NCI-H748 (cell line): ENCODE data around the gene ANAPC2.

Source experiments
- DNase-seq: peaks from one replicate; lab custom pipeline; 2025; ENCODE audit not compliant: unreplicated experiment; lab: John Stamatoyannopoulos, UW

Gene ANAPC2, protein sequence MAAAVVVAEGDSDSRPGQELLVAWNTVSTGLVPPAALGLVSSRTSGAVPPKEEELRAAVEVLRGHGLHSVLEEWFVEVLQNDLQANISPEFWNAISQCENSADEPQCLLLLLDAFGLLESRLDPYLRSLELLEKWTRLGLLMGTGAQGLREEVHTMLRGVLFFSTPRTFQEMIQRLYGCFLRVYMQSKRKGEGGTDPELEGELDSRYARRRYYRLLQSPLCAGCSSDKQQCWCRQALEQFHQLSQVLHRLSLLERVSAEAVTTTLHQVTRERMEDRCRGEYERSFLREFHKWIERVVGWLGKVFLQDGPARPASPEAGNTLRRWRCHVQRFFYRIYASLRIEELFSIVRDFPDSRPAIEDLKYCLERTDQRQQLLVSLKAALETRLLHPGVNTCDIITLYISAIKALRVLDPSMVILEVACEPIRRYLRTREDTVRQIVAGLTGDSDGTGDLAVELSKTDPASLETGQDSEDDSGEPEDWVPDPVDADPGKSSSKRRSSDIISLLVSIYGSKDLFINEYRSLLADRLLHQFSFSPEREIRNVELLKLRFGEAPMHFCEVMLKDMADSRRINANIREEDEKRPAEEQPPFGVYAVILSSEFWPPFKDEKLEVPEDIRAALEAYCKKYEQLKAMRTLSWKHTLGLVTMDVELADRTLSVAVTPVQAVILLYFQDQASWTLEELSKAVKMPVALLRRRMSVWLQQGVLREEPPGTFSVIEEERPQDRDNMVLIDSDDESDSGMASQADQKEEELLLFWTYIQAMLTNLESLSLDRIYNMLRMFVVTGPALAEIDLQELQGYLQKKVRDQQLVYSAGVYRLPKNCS

GRCh38 chr9:137188490-137189296 is at the start of gene ANAPC2, which contains the start of gene SSNA1:
Gene ANAPC2 (minus strand): TSS chr9:137188560. CDS start chr9:137188532, 28 bp downstream.
Gene SSNA1 (plus strand): TSS chr9:137188676. CDS start chr9:137188727, 51 bp downstream.
- peak; percentile 93 for DNase-seq

- no peak for DNase-seq
Observed at GRCh38 chr9:137236936-137237421, 48.6 kb upstream of the ANAPC2 start.

GRCh38 chr9:137236238-137236935 is 48.0 kb upstream of the ANAPC2 start:
- peak; percentile 90 for DNase-seq

- peak; percentile 39 for DNase-seq
Observed at GRCh38 chr9:137235424-137236237, 47.3 kb upstream of the ANAPC2 start.

DNA sequence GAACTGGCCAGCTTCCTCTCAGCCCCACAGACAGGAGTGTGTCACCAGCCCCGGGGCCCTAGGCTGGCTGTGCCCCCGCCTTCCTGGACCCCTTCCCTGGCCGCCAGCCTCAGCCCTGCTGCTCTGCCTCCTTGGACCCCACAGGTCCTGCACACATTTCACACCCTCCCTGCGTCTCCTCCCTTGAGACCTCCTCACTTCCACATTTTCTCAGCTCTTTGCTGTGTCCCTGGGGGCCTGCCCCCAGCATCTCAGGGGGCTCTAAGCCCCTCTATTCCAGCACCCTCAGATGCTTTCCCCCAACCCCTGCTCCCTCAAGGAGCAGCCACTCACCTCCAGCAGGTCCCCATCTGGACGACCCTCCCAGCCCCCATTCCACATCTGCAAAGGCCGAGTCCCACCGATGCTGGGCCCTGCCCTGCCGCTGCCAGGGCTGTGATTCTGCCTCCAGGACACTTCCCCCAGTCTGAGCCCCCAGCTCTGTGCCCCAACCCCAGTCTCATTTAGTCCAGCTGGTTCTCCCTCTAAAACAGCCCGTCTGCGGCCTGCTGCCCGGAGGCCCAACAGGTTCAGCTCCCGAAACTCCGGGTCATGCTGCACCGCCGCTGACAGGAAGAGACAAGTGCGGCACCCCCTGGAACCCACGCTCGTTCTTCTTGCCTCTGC is 46.5 kb upstream of the ANAPC2 start:
- no peak for DNase-seq

- no peak for DNase-seq
Observed at GRCh38 chr9:137234055-137234697, 45.8 kb upstream of the ANAPC2 start.

DNA sequence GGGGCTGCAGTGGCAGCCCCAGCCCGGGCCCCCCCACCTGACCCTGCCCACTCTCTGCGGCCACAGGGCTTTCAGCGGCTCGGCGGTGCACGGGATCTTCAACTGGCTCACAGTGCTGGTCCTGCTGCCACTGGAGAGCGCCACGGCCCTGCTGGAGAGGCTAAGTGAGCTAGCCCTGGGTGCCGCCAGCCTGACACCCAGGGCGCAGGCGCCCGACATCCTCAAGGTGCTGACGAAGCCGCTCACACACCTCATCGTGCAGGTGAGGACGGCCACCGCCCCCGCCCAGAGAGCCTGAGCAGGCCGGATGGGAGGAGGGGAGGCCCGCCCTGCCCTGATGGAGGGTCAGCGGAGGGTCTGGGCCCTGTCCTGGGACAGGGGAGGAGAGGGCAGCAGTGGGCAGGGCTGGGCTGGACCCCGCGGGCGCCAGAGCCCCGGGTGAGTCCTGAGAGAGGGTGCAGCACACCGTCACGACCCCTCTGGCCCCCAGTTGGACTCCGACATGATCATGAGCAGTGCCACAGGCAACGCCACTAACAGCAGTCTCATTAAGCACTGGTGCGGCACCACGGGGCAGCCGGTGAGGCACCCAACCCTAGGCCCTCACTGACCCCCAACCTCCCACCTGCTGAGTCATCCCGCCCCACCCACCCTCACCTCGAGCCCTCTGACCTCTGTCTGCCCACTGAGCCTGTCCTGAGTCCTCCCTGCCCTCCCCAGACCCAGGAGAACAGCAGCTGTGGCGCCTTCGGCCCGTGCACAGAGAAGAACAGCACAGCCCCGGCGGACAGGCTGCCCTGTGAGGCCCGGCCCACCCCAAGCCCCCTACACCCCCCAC is 45.0 kb upstream of the ANAPC2 start:
- DNase-seq = no peak

DNA sequence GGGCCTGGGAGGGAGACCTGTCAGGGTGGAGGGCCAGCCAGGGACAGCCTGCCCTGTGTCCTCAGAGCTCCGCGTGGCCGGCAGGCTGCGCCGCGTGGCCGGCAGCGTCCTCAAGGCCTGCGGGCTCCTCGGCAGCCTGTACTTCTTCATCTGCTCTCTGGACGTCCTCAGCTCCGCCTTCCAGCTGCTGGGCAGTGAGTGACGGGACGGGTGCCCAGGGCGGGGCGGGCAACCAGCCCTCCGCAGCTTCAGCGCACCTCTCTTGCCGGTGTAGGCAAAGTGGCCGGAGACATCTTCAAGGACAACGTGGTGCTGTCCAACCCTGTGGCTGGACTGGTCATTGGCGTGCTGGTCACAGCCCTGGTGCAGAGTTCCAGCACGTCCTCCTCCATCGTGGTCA is 44.1 kb upstream of the ANAPC2 start:
- DNase-seq = no peak

DNA sequence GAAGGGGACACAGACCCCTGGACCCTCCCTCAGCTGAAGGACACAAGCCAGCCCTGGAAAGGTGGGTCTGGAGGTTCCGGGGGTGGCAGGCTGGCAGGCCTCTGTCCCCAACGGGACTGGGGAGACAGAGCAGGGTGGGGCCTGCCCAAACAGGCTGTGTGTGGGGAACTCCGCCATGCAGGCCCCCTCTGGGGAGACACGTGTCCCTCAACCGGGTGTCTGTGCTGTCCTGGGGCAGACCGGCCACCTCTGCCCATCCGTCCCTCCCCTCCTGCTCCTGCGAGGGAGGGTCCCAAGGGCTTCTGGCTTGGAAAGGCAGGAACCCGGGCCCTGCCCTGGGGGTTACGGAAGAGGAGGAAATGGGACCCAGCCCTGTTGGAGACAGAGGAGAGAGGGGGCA is 43.7 kb upstream of the ANAPC2 start:
- no peak for DNase-seq

GRCh38 chr9:137231372-137232039 is 43.1 kb upstream of the ANAPC2 start:
- DNase-seq = no peak

DNA sequence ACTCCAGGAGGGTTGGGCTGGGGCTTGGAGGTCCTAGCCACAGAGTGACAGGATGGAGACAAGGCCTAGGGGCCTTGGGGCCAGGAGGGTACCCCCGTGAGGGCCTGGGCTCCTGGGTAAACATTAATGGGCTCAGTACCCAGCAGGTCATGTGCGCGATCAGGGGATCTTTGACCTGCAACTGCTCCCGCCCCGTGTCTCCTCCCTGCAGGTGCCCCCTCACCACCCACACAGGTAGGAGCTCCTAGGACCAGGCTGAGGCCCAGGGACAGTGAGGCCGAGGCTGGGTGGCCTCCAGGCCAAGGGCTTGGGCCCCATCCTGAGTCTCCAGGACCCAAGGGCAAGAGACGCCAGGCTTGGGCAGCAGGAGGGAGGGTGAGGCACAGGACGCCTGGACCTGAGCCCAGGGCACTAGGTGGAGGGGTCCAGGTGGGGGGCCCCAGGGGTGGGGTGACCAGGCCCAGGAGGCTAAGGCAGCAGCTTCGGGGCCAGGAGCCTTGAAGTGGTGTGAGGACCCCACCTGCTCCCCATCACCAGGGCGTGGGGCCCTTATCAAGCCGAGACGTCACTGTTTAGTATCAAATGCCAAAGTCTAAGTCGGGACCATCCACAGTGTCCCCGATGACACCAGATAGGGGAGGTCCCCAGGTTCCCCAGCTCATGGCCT is 42.5 kb upstream of the ANAPC2 start, which contains the start of gene SLC34A3:
SLC34A3 (plus strand) TSS at position 197 of the 667 bp plus-strand sequence. CDS start 802 bp downstream, outside the sequence.
- no peak for DNase-seq

- DNase-seq = no peak
Observed at GRCh38 chr9:137229903-137230704, 41.7 kb upstream of the ANAPC2 start.

GRCh38 chr9:137228968-137229896 is 40.9 kb upstream of the ANAPC2 start:
- no peak for DNase-seq

DNA sequence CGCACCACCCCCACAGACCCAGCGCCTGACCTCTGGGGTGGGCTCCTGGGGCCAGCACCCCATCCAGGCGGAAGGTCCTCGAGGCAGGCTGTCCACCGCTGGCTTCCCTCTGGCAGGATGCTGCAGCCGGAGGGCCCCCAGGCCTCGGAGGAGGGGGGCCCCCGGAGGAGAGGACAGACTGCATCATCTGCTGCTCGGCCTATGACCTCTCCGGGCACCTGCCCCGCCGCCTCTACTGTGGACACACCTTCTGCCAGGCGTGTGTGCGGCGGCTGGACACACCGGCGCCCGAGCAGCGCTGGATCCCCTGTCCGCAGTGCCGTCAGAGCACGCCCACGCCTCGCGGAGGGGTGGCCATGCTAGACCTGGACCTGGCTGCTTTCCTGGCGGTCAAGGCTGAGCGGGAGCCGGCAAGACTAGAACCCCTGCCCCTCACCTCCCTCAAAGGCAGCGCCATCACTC is 40.2 kb upstream of the ANAPC2 start:
- no peak for DNase-seq
